Measurements from ENCODE around the gene PARD3B. TPM values are rescaled to one million over a fixed set of nuclear protein-coding genes. Genes with fewer than 3 reads are reported as not detected.

Gene PARD3B
- total and polyA plus RNA-seq, 2 of the 8 experiments (the other 6 are each of a cell fraction or from before 2014, with no cell fraction given), result 1.2 to 5.7 TPM

DNA sequence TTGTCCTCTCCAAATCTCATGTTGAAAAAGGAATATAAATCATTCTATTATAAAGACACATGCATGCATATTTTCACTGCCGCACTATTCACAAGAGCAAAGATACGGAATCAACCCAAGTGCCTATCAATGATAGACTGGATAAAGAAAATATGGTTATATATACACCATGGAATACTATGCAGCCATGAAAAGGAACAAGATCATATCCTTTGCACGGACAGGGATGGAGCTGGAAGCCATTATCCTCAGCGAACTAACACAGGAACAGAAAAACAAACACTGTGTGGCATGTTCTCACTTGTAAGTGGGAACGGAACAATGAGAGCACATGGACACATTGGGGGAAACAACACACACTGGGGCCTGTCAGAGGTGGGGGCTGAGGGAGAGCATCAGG is 28.1 kb upstream of the PARD3B start:
- Histone ChIP-seq H3K27me3 (replicated peaks in 1 of 4; ENCODE audit: control insufficient read depth in 3 of 4, extremely low read depth in 1 of 4, insufficient read depth in 3 of 4, low read length in 3 of 4) (no peaks in the 10 kb centered on the region), H2BK15ac (ENCODE audit: low read length) (no peak overlapping the region), H3K9me3 (ENCODE audit: insufficient read depth in 2 of 2, low read depth in 1 of 2, low read length in 1 of 2) (0 out of 4 replicates have a peak, but pooled peaks cover 0 to 2% of the 10 kb centered on the region in 2 experiments), H2AFZ (ENCODE audit: low read length) (no peak overlapping the region), H4K20me1 (replicated peaks in 1 of 2; ENCODE audit: control insufficient read depth in 1 of 2, insufficient read depth in 2 of 2, low read length in 2 of 2) (no peaks in the 10 kb centered on the region), H3K79me2 (ENCODE audit: control insufficient read depth in 1 of 2, insufficient read depth in 2 of 2, low read length in 2 of 2) (no peaks in the 10 kb centered on the region), H2BK20ac (ENCODE audit: low read length) (no peak overlapping the region), H3K14ac (ENCODE audit: insufficient read length) (no peak overlapping the region), H2AK5ac (ENCODE audit: low read depth, low read length) (no peak overlapping the region), H2BK5ac (ENCODE audit: low read depth, low read length) (no peak overlapping the region), H3K79me1 (ENCODE audit: low read depth, low read length) (no peaks in the 10 kb centered on the region), H4K8ac (ENCODE audit: extremely low read depth, insufficient read depth, low read length) (no peak overlapping the region), H4K5ac (ENCODE audit: insufficient read length, low read depth, low read length) (no peak overlapping the region), H3K27ac (ENCODE audit: low read depth, low read length) (no peak overlapping the region), H3K23ac (ENCODE audit: insufficient read length) (no peak overlapping the region), H3K9ac (replicated peaks in 1 of 4; ENCODE audit: extremely low read depth in 1 of 4, low read depth in 3 of 4, low read length in 3 of 4) (no peak overlapping the region), H3K18ac (ENCODE audit: extremely low read depth, low read length) (no peak overlapping the region), H3K4ac (replicated peaks; ENCODE audit: insufficient read length, low read depth, low read length) (no peak overlapping the region), H3K36me3 (ENCODE audit: control insufficient read depth in 2 of 4, insufficient read depth in 4 of 4, low read length in 3 of 4) (no peaks in the 10 kb centered on the region), H4K91ac (replicated peaks; ENCODE audit: insufficient read length, low read length) (no peak overlapping the region), H3K23me2 (ENCODE audit: low read depth, low read length) (no peaks in the 10 kb centered on the region), H3K4me1 (replicated peaks in 1 of 4; ENCODE audit: control insufficient read depth in 3 of 4, insufficient read depth in 4 of 4, low read length in 3 of 4) (peaks cover 0 to 4% (median 3%) of the 10 kb centered on the region in 4 experiments; a peak in 3 of 7 replicates), H2BK120ac (replicated peaks; ENCODE audit: low read depth, low read length) (no peak overlapping the region), H2BK12ac (ENCODE audit: low read depth, low read length) (no peak overlapping the region), H3K56ac (replicated peaks; ENCODE audit: insufficient read length, low read depth, low read length) (no peak overlapping the region), H3K4me2 (ENCODE audit: insufficient read depth in 1 of 2, low read depth in 2 of 2, low read length in 2 of 2) (no peak overlapping the region), H3K4me3 (ENCODE audit: extremely low read depth in 1 of 4, insufficient read depth in 2 of 4, low read depth in 3 of 4, low read length in 4 of 4) (no peak overlapping the region)
- no peak for FAIRE-seq
- CTCF ChIA-PET (ENCODE audit: partially characterized antibody), result interaction anchor here (0.9 kb wide), 1 partner anchor 81 kb away, joined by 3 read pairs; no protein-coding TSS in a partner anchor
- POLR2A ChIA-PET (ENCODE audit: partially characterized antibody), result no interaction called here
- 91% methylated on average over 5 of the region's 5 CpGs; no CpG with 5 or more reads in 1 of the 2 experiments for WGBS, 2 experiments (ENCODE audit: extremely low coverage in 1 of 2, insufficient coverage in 1 of 2, insufficient read length in 1 of 2, insufficient replicate concordance in 2 of 2, low coverage in 1 of 2, low lambda C conversion rate in 2 of 2, missing lambda C conversion rate in 1 of 2)
- TF ChIP-seq JUND (IDR thresholded peaks at IDR 0.05; ENCODE audit: low read length) (no peak), EP300 (IDR thresholded peaks at IDR 0.05; ENCODE audit: borderline replicate concordance in 1 of 2, low read depth in 2 of 2, low read length in 2 of 2) (no peak), EGR1 (IDR thresholded peaks at IDR 0.05; ENCODE audit: borderline replicate concordance, low read depth, low read length) (no peak), ATF3 (IDR thresholded peaks at IDR 0.05; ENCODE audit: insufficient read depth, low read depth, low read length) (no peak), RNF2 (IDR thresholded peaks at IDR 0.05; ENCODE audit: borderline replicate concordance, low read depth, low read length, missing control alignments, poor library complexity, severe bottlenecking) (no peak)
- TF ChIP-seq, protein P1, sequence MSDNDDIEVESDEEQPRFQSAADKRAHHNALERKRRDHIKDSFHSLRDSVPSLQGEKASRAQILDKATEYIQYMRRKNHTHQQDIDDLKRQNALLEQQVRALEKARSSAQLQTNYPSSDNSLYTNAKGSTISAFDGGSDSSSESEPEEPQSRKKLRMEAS (IDR thresholded peaks at IDR 0.05), result no peak
- DNase-seq (ENCODE audit: low read depth in 1 of 2, low spot score in 2 of 2), result no peak

Data from H1 (cell line).